Measurements from ENCODE around the gene PVALB.
A peak's percentile ranks its signal among the peaks of the same experiment; 100 is the strongest.

PVALB gene, protein sequence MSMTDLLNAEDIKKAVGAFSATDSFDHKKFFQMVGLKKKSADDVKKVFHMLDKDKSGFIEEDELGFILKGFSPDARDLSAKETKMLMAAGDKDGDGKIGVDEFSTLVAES

DNA sequence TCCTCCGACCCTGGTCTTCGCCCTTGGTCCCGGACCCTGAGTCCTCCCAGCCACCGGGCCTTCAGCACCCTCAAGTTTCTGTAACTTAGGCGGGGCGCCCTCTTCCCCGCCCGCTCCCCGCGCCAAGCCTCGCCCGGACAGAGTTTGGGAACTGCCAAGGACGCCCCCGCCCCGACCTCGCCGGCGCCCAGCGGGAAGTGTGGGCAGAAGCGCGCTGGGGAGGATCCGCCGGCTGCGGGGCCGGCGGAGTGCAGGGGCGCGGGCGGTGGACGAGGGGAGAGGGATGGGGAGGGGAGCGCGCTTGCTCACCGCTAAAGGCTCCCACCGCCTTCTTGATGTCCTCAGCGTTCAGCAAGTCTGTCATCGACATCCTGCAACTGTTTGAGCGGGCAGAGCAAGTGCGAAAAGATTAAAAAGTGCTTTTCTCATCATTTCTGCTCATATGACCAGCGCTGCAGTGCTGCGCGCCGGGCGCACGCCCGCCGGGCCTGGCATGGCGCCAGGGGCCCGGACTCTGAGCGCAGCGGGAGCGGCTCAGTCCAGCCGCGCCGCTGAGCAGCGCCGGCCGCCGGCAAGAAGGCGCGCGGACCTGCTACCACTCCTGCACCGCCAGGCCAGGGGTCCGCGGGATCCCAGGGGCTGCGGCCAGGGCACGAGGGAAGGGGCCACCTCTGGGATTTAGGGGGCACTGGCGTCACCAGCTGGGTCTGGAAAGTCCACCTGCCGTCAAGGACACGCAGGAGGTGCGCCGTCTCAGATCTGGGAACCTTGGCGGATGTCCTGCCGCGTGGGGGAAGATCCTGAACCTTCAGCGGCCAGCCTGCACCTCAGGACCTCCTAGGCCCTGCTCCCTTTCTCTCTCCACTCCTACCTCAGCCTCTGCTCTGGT, at the start of gene PVALB:
PVALB (minus strand) TSS at position 400 of the 889 bp plus-strand sequence; CDS start at position 370, 30 bp downstream.
- no peak within 1 kb of the TSS for H3K4me3 ChIP-seq (ENCODE audit: control insufficient read depth, low read depth, low read length)

DNA sequence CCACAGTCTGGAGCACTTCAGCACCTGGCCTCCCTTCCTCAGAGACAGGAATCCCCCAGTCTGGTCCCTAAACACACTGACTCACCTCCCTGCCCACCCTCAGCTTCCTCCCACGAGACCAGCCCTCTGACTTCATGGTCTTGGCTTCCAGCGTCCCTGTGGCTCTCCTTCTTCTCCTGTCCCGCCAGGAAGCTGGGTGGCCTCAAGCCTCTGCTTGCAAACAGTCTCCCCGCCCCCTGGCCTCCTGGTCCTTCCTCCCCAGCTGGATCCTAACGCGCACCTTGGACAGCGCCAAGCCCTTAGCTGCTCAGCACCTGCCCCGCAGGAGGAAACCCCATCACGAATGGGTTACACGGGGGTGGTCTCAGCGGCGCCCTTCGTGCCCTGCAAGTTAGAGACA, 48.5 kb upstream of the PVALB start:
- no peak for DNase-seq (ENCODE audit: low read depth)
- TF ChIP-seq, protein P1, sequence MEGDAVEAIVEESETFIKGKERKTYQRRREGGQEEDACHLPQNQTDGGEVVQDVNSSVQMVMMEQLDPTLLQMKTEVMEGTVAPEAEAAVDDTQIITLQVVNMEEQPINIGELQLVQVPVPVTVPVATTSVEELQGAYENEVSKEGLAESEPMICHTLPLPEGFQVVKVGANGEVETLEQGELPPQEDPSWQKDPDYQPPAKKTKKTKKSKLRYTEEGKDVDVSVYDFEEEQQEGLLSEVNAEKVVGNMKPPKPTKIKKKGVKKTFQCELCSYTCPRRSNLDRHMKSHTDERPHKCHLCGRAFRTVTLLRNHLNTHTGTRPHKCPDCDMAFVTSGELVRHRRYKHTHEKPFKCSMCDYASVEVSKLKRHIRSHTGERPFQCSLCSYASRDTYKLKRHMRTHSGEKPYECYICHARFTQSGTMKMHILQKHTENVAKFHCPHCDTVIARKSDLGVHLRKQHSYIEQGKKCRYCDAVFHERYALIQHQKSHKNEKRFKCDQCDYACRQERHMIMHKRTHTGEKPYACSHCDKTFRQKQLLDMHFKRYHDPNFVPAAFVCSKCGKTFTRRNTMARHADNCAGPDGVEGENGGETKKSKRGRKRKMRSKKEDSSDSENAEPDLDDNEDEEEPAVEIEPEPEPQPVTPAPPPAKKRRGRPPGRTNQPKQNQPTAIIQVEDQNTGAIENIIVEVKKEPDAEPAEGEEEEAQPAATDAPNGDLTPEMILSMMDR (conservative IDR thresholded peaks at IDR 0.05; ENCODE audit: control insufficient read depth, insufficient read depth, low read depth, low read length) = no peak

More for the DNA sequence above, at the start of gene PVALB:
- TF ChIP-seq, protein P1 (conservative IDR thresholded peaks at IDR 0.05; ENCODE audit: control insufficient read depth, insufficient read depth, low read depth, low read length) = no peak
- peak; percentile 19 for DNase-seq (ENCODE audit: low read depth)

DNA sequence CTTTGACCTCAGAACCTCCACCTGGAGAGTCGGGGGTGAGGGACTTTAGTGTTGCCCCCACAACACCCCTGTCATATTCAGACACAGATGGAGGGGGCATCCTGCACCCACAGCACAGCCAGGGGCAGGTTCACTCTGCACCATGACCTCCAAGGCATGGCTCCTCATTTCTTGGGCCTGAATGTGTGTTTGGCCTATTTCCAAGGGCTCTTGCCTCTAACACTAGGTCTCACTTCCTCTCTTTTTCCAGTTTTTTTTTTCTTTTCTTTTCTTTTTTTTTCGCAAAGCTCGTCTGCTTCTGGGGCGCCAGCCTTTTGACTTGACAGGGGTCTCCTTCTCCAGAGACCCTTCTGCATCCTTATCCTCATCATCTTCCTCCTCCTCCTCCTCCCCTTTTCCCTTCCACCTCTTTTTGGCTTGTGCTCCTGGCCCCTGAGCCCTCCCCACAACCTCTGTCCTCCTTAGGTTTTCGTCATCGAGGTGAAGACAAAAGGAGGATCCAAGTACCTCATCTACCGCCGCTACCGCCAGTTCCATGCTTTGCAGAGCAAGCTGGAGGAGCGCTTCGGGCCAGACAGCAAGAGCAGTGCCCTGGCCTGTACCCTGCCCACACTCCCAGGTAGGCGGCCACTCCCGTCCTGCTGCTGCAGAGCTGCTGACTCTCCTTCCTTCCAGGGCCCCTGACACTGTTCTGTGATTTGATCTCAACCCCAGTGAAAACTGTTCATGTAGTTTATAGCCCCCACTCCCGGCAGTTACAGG, 47.8 kb upstream of the PVALB start:
- no peak for DNase-seq (ENCODE audit: low read depth)
- H3K4me3 ChIP-seq (ENCODE audit: control insufficient read depth, low read depth, low read length) = no peak overlapping the region
- TF ChIP-seq, protein P1 (conservative IDR thresholded peaks at IDR 0.05; ENCODE audit: control insufficient read depth, insufficient read depth, low read depth, low read length) = no peak

More for the DNA sequence above, 48.5 kb upstream of the PVALB start:
- H3K4me3 ChIP-seq (ENCODE audit: control insufficient read depth, low read depth, low read length) = no peak overlapping the region

DNA sequence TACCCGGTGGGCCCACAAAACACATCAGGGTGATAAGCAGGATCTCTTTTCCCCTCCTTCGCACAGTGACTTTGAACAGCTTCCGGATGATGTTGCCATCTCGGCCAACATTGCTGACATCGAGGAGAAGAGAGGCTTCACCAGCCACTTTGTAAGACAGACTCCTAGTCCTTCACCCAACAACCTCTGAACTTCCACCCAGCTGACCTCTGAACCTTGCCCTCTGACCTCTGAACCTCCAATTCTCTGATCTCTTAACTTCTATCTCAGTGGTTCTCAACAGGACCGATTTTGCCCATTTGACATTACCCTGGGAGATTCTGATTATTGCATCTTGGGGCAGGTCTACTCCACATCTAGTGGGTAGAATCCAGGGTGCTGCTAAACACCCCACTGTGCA, 47.1 kb upstream of the PVALB start:
- DNase-seq (ENCODE audit: low read depth) = no peak
- no peak overlapping the region for H3K4me3 ChIP-seq (ENCODE audit: control insufficient read depth, low read depth, low read length)
- TF ChIP-seq, protein P1 (conservative IDR thresholded peaks at IDR 0.05; ENCODE audit: control insufficient read depth, insufficient read depth, low read depth, low read length) = no peak

DNA sequence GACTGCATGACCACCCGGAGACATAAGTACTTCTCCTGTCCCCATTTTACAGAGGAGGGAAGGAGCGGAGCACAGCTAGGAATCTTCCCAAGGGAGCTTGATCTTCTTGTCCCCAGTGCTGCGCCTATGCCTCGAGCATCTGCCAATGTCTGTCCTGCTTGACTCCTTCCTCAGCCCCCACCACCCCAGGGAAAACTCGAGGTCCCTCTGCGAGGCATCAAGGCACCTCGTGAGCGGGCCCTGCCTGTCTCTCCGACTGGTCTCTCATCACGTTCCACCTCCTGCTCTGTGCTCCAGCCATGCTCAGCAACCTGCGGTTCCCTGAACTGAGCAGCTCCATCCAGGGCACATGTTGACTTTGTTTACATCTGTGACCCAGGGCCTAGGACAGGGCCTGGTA, 46.4 kb upstream of the PVALB start:
- TF ChIP-seq, protein P1 (conservative IDR thresholded peaks at IDR 0.05; ENCODE audit: control insufficient read depth, insufficient read depth, low read depth, low read length) = no peak
- no peak overlapping the region for H3K4me3 ChIP-seq (ENCODE audit: control insufficient read depth, low read depth, low read length)
- no peak for DNase-seq (ENCODE audit: low read depth)
